Loucy (cell line): ENCODE results near the gene ADGRD1.

Experiments
- EZH2phosphoT487 ChIP-seq: fragments of 200-600 bp; IDR thresholded peaks from 2 replicates; pipeline ENCODE4 v1.6.1; 2018; ENCODE audit warnings: antibody characterized with exemption, mild to moderate bottlenecking, moderate library complexity, borderline replicate concordance
- TF ChIP-seq, protein P1 (sequence below): fragments of 200-600 bp; sonication (generic); conservative IDR thresholded peaks from 2 replicates; pipeline ENCODE4 v1.5.1; 2014; ENCODE audit warnings: mild to moderate bottlenecking, antibody characterized with exemption, low read length

DNA sequence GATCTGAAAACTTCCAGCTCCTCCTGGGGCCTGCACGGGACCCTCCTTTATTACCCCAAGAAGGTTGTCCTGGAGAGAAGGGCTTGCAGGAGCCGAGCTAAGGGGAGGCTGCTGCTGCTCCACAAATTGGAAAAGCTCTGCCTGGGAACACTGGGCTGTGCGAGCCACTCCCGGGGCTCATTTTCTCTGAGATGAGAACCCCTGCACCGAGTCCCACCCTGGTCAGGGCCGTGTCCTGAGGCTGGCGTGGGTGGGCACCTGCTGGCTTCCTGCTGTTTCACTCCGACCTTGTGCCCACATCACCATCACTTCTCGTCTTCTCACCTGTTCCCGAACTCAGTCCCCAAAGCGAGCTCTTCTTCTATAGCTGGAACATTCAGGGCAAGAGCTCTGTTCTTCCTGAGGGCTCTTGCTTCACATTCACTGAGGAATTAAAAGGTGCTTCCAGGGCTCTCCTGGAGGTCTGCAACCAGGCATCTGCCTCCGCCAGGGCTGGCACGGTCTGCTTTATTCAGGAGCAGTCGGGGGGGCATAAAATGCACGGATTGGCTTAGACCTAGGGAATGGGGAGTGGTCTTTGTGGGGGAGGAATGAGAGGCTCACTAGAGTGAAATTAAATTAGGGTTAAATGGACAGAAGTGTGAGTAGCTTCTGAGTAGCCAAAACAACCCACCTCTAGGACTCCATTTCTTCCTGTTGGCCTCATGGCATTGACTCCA lies 98.5 kb downstream of the ADGRD1 start:
- TF ChIP-seq, protein P1, sequence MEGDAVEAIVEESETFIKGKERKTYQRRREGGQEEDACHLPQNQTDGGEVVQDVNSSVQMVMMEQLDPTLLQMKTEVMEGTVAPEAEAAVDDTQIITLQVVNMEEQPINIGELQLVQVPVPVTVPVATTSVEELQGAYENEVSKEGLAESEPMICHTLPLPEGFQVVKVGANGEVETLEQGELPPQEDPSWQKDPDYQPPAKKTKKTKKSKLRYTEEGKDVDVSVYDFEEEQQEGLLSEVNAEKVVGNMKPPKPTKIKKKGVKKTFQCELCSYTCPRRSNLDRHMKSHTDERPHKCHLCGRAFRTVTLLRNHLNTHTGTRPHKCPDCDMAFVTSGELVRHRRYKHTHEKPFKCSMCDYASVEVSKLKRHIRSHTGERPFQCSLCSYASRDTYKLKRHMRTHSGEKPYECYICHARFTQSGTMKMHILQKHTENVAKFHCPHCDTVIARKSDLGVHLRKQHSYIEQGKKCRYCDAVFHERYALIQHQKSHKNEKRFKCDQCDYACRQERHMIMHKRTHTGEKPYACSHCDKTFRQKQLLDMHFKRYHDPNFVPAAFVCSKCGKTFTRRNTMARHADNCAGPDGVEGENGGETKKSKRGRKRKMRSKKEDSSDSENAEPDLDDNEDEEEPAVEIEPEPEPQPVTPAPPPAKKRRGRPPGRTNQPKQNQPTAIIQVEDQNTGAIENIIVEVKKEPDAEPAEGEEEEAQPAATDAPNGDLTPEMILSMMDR, result no peak
- TF ChIP-seq EZH2phosphoT487, result no peak
